HG02885 (cell line): ENCODE results near the gene SPINDOC.
"Not testable (repeated sequence)": the region's sequence is repeated elsewhere in the genome, so short reads cannot be mapped to it uniquely, and the experiment has no call there.

ENCODE experiments used
- ATAC-seq: cut with Tn5 transposase; IDR thresholded peaks from one replicate; pipeline ENCODE4 v1.9.1; 2021; ENCODE audit warnings: mild to moderate bottlenecking; ENCODE audit not compliant: unreplicated experiment, poor library complexity

Gene SPINDOC

DNA sequence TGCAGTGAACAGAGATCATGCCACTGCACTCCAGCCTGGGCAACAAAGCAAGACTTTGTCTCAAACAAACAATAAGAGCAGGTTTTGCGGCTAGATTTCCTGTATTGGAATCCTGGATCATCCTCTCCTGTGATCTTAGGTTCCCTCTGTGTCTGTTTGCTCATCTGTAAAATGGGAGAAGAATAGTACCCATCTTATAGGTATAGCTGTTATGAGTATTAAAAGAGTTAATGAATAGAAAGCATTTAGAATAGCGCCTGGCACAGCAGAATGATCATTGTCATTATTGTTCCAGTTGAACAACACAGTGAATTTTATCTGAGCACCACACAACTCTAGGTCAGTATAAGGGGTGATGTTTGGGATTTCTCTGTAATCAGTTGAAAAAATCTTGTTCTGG lies 36.4 kb downstream of the SPINDOC start:
- no peak for ATAC-seq

GRCh38 chr11:63850920-63851319 lies 37.7 kb downstream of the SPINDOC start:
- ATAC-seq: no peak

DNA sequence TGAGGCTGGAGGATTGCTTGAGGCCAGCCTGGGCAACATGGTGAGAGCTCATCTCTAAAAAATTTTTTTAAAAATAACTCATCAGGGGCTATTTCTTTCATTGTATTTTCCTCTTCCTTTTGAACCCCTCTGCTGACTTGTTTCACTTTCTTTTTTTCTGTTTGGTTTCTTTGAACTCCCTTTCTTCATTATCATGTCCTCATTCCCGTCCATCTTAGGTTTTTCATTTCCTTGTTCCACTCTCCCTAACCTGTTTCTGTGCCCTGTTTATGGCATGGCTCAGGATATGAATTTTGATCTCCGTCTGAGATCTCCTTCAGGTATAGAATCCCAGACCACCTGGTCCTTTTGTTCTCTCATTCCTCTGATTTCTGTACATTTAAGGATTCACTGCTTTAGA lies 38.1 kb downstream of the SPINDOC start:
- no peak for ATAC-seq

DNA sequence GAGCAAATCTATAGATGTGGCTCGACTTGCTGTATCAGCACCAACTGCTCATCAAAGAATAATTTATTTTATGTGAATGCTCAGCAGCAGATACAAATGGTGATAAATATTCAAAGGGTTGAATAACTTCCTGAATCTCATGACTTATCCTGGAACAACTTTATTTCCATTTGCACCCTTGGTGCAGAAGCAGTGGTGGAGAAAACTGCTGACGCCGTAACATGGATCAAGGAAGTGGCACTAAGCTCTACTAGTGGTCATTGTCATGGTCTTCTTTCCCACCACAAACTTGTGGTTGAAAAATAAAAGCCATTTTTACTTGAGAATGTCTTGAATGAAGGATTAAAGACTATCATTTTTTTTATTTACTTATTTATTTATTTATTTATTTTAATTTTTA lies 40.2 kb downstream of the SPINDOC start:
- no peak for ATAC-seq

DNA sequence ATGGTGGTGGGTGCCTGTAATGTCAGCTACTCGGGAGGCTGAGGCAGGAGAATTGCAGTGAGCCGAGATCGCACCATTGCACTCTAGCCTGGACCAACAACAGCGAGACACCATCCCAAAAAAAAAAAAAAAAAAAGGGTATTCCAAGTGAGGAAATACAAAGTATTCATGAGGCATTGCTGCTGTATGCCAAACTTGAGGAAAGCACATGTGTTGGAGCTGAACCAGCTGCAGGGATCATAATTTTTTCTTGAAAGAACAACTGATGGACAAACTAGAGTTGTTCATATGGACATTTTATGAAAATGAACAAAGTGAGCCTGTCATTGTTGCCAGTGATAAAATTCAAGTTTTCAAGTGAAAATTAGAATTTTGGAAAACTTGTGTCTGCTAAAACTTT lies 41.4 kb downstream of the SPINDOC start:
- no peak for ATAC-seq

- no peak for ATAC-seq
Measured at GRCh38 chr11:63855975-63856374, 42.7 kb downstream of the SPINDOC start.

- ATAC-seq: no peak
Measured at GRCh38 chr11:63858628-63859550, 45.6 kb downstream of the SPINDOC start.

DNA sequence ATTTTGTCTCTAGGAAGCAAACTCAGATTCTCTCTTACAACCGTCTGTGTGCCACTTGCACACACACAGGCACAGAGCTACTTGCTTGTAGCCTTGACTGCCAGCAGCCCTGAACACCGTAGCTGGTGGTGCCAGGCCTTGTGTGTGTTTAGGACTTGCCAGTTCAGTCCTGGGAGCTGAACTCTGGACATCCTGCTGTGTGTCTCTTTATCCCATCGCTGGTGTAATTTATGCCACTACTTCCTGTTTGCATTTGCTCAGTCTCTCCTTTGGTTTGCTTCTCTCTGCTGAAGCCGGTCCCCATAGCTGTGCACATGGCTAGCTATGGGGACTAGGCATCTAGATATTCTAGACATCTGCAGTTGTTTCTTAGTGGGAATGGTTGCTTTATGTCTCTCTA lies 49.7 kb downstream of the SPINDOC start:
- no peak for ATAC-seq

GRCh38 chr11:63863620-63864019 lies 50.4 kb downstream of the SPINDOC start:
- not testable (repeated sequence) for ATAC-seq

GRCh38 chr11:63866211-63866610 lies 53.0 kb downstream of the SPINDOC start:
- peak; percentile 59 for ATAC-seq

DNA sequence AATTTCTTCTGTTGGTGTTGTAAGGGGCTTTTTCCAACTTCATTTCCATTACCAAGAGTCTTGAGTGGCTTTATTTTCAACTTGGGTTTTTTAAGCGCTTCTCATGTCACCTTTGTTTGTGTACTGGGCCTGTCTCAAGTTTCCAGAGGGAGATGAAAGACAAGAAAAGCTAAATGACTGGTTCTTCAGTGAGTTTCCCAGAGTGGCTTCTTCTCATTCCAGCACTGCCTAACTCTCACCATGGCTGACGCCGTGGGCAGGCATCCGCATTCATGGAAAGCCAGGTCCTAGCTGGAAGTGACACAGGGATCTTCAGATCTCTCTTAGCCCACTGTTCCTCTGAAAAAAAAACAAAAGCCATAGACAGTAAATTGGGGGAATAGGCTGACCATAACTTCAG lies 54.3 kb downstream of the SPINDOC start:
- no peak for ATAC-seq

- ATAC-seq: no peak
Measured at GRCh38 chr11:63868399-63869064, 55.3 kb downstream of the SPINDOC start.

GRCh38 chr11:63869171-63869591 lies 55.9 kb downstream of the SPINDOC start:
- ATAC-seq: no peak

DNA sequence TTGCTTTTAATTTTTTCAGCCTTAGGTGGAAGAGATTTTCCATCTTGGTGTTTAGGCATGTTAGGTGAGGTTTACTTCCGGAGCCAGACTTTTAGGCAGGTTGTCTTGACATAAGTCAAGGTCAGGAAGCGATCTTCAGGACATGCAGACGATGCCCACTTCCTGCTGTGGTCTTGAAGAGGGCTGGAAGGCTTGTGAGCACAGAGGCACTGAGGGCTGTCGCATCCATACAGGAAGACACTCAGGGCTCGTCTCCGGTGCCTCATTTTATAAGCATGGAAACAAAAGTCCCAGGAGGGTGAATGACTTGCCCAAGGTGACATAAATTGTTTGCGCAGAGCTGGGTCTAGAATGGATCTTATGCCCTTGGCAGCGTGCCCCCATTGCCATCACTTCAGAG lies 56.4 kb downstream of the SPINDOC start:
- no peak for ATAC-seq

DNA sequence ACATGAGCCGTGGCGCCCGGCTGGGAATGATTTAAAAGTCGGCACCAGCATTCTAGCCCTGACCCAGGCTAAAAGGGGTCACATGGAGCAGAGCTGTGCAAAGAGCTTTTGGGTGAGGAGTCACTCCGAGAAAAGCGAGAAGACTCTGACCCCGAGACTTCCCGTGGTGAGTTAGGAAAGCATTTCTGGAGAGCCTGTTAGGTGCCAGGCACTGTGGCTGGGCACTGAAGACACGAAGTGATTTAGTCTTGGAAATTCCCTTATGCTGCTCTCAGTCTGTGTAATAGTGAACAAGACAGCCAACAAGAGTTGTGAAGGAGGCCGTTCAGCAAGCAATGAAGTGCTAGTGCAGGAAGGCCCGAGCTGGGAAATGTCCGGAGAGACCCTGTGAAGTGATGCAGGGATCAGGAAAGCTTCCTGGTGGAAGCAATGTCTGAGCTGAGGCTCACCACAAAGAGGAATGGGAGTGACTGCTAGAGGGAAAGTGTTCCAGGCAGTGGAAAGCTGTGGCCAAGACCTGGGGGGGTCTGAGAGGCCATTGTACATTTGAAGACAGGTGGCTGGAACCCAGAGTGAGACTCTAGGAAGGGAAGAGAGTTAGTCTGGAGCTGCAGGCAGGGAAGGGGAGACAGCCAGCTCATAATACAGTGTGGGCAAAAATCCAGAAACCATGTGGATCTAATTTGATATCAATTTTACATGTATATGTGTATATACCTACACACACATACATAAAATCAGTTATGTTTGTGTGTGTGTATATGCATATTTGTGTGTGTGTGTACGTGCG lies 57.3 kb downstream of the SPINDOC start:
- ATAC-seq: no peak

- peak; percentile 86 for ATAC-seq
Measured at GRCh38 chr11:63871962-63872799, 58.9 kb downstream of the SPINDOC start.

GRCh38 chr11:63872800-63873197 lies 59.5 kb downstream of the SPINDOC start:
- ATAC-seq: no peak

GRCh38 chr11:63873311-63873710 lies 60.1 kb downstream of the SPINDOC start:
- no peak for ATAC-seq

DNA sequence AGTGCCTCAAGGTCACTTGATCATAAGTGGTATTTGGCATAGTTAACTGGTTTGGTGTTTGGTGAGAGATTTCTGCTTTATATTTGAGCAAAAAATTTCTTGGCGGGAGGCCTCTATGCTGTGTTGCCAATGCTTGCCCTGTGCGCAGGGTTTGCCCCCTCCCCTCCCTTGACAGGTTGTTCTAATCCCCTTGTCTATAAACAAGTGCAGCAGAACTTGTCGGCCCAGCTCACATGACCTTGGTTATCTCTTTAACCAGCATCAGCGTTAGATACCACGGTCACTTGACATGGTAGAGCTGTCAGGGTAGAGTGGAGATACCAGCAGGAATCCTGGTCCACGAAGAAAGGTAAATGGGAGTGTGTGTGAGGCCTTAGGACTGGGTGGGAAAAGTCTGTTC lies 61.3 kb downstream of the SPINDOC start:
- no peak for ATAC-seq

DNA sequence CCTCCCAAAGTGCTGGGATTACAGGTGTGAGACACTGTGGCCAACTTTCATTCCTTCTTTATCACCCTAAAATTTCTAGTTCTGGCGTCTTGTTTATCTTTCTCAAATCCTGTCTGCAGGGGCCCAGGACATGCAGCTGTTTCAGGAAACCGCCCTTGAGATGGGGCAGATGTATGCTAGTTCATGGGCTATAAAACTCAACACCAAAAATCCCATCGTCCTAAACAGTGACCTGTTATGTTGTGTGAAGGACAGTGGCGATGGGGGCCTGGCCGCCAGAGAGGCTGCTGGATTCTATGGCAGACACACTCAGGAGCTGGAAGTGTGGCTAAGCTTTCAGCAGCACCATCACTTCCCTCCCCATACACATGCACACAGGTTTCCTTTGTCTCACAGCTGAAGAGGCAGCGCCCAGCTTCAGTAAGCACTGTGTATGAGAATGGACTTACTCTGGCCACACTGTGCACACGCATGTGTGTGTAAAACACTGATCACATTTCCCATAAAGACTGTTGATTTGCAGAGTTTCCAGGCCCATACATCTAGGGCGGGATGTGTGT lies 62.3 kb downstream of the SPINDOC start:
- no peak for ATAC-seq
